ENCODE results near the gene HSD17B13.
"Not testable (repeated sequence)": the region's sequence is repeated elsewhere in the genome, so short reads cannot be mapped to it uniquely, and the experiment has no call there.

Gene HSD17B13, protein sequence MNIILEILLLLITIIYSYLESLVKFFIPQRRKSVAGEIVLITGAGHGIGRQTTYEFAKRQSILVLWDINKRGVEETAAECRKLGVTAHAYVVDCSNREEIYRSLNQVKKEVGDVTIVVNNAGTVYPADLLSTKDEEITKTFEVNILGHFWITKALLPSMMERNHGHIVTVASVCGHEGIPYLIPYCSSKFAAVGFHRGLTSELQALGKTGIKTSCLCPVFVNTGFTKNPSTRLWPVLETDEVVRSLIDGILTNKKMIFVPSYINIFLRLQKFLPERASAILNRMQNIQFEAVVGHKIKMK

DNA sequence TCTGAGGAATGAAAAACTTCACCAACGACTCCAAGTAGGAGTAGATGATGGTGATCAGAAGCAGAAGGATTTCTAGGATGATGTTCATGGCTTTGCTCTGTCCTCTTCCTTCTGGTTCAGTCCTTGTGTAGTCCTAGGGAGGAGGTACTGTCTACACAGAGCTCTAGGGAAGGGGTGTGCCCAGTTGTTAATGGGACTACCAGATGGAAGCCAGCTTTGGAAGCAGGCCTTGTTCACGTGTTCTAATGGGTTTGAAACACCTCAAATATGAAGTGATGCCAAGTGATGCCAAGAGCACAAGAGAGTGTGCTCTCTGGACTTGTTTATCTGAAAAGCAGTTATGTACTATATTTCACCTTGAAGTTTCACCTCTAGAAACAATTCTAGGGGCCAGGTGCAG, at the start of gene HSD17B13:
HSD17B13 (minus strand) TSS at position 129 of the 400 bp plus-strand sequence; CDS start at position 88, 41 bp downstream.
- no peak for DNase-seq

DNA sequence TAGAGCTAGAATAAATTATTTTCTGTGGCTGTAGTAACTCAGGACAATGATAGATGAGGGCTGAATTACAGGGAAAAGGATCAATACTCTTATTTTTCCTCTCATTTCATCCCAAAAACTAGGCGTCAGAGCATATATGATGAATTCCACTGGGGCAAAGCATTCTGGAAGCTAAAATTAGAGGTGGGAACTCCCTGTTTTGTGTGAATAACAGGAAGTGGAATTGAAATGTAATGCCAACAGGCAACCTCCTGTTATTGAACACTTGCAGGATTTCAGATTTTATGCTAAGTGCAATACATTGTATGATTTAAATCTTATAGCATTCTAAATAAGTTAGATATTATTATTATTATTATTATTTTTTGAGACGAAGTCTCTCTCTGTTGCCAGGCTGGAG, 47.4 kb upstream of the HSD17B13 start:
- no peak for DNase-seq

DNA sequence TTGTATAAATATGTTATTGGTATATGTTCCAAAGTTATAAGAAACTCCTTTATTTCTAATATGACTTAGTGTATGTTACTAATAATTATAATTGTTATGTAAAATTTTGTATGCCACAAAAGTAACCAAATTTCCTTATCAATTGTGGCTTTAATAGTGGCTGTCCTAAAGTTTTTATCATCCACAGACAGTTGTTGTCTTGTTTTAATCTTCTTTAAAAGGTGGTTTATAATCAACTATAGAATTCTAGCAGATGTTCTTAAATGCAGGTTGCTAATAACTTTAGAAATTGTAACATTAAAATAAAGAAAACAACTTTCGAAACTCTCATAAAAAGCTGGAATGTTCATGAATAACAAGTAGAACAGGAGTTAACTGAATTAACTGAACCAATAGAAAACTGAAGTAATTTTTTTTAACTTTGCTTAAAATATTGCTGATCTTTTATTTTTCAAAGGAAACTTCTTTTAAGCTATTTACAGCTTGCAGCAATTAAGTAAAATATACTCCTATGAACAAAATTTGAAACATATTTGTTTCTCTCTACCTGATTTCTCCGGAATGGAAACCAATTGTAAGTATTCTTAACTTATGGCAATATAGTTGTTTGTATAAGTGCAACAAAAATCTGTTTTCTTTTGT, 44.0 kb upstream of the HSD17B13 start:
- DNase-seq = no peak

DNA sequence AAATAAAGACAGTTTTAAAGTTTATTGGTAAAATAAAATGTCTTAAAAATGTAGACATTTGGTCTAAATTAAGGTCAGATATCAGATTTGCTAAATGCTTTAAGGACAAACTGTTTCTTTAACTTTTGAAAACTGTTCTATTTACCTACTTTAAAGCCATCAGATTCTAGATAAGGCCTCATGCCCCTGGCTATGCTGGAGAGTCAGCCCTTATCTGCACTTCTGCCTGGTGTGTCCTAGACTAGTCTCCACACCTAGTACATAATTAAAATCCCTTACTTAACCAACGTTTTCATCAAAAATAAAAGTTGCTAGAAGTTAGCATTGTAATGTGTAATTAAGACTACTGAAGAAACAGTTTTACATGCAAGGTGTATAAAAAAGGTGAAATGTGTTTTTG, 42.7 kb upstream of the HSD17B13 start:
- no peak for DNase-seq

DNA sequence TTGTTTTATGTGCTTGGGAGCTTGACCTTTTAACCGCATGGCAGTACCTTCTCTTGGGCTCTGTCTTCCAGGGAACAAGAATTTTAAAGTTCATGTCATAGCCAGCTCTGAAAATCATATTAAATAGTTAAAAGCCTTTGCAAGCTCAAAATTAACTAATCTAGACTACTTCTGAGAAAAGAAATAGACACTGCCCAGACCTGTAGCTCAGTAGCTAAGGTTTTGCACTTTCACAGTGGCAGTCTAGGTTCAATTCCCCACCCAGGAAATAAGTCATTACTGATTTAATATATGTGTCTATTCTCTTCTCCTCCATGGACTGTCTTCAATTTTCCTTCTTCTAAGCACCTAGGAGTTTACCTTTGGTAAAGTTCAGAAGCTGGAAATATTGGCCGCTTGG, 40.9 kb upstream of the HSD17B13 start:
- DNase-seq = no peak

DNA sequence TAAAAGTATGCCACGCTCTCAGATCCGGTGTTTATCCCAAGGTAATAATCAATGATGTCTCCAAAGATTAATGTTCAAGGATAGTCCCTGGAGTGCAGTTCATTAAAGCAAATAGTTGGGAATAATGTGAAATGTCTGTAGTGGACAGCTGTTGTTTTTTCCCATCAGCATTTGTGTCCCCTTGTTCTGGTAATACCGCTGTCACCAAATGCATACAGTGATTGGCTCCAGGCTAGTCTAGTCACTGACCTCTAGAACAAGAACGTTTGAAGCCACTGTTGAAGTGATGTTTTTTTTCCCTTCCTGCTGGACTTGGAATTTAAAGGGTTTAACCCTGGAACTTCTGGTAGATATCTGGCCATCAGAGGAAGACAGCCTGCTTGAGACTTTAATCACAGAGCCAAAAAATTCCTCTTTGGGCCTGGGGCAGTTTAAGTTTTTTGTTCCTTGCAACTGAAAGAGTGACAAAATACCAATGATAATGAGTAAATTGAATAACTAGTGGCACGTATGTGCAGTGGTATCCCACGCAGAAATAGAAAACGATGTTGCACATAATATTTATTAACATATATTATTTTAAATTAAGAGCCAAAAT, 37.8 kb upstream of the HSD17B13 start:
- DNase-seq = no peak

DNA sequence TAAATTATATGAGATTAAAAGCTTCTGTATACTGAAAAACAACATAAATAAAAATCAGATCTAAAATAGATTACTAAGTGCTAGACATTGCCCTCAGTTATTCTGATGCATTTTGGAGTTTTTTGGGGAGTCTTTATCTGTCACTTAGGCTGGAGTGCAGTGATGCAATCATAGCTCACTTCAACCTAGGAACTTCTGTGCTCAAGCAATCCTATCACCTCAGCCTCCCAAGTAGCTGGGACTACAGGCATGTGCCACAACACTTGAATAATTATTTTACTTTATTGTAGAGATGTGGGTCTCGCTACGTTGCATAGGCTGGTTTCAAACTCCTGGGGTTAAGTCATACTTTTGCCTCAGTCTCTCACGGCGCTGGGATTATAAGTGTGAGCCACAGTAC, 36.6 kb upstream of the HSD17B13 start:
- no peak for DNase-seq

DNA sequence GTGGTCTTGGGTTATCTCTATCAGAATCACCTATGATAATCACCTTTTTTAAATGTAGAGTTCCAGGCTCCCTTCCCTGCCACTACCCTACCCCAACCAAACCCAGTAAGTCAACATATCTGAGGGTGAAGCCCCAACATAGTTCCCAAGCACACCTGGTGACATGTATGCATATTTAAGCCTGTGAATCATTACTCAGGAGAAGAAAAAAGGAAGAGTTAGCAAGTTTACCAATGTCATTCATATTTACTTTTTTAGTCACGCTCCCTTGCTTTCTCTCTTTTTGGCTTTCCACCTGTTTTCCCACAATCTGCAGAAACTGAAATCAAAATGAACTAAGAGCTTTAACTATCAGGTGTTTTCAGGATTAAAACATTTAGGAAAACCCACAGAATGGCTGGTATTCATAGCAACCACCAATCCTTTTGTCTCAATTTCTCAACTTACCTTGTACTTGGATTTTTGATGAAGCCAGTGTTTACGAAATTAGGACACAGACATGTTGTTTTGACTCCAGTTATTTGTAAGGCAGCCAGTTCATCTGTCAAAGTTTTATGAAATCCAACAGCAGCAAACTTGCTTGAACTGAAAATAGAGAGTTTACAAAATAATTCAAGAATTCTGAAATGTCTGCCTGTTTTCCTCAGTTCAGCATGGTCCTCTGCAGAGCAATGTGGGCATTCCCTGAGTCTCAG, 34.3 kb upstream of the HSD17B13 start:
- no peak for DNase-seq

DNA sequence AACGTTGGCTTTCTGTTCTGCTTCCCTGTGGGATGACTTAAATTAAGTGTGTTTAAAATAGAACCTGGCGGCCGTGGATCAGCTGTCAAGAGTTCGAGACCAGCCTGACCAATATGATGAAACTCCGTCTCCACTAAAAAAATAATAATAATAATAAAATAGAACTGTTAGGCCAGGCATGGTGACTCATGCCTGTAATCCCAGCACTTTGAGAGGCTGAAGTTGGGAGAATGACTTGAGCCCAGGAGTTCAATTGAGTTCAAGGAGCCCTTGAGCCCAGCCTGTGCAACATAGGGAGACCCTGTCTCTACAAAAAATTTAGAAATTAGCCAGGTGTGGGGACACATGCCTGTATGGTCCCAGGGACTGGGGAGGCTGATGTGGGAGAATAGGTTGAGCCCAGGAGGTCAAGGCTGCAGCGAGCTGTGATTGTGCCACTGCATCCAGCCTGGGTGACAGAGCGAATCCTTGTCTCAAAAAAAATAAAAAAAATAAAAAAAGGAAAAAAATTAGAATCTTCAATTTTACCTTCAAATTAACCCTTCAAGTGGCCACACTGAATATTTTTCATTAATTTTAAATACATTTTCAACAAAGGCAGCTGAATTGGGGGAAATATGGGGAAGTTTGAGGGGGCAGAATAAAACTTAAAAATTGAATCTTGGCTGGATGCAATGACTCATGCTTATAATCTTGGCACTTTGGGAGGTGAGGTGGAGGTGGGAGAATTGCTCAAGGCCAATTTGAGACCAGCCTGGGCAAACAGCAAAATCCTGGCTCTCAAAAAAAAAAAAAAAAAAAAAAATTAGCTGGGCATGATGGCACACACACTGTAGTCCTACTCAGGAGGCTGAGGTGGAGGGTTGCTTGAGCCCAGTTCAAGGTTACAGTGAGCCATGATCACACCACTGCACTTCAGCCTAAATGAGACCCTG, 31.8 kb upstream of the HSD17B13 start:
- DNase-seq = peak; percentile 27

DNA sequence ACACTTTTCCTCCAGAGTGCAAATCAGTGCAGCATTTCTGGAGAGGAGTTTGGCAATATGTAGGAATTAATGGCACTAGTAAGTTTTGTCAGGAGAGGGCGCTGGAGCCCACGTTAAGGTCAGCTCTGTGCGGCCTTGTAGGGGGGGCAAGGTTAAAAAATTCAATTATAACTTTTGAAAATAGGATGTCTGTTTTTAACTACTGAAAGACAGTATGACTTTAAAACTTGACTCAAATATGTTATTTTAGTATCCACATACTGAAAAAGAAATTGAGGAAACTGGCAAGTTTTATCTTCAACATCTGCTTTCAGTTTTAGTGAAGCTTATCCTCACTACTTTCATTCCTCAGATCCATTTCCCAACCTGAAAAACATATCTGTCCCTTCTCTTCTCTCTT, 30.9 kb upstream of the HSD17B13 start:
- peak; percentile 46 for DNase-seq

DNA sequence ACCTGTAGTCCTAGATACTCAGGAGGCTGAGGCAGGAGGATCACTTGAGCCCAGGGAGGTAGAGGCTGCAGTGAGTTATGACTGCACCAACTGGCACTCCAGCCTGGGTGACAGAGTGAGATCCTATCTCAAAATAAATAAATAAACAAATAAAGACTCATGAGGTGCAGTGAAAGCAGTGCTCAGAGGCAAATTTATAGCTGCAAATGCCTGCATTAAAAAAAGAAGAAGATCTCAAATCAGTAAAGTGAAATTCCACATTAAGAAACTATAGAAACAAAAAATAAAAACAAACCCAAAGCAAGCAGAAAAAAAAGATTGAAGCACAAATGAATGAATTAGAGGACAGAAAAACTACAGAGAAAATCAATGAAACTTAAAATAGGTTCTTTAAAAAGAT, 22.5 kb upstream of the HSD17B13 start:
- no peak for DNase-seq

DNA sequence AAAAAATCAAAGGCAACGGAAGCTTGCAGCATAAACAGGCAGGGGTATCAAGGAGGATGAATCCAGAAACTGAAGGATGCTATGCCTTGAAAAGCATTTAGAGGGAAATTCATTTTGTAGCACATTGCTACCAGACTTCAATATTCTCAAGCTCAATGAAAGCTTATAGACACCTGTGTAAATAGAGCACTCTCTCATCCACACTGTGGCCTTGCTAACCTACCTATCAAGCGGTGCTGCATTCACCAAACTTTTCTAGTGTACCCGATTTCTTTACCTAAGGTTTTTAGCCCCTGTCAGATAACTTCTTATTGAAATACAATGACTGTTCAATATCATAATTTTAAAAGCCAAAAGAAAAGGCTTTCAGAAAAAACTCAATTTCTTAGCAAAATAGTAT, 20.2 kb upstream of the HSD17B13 start:
- DNase-seq = no peak

DNA sequence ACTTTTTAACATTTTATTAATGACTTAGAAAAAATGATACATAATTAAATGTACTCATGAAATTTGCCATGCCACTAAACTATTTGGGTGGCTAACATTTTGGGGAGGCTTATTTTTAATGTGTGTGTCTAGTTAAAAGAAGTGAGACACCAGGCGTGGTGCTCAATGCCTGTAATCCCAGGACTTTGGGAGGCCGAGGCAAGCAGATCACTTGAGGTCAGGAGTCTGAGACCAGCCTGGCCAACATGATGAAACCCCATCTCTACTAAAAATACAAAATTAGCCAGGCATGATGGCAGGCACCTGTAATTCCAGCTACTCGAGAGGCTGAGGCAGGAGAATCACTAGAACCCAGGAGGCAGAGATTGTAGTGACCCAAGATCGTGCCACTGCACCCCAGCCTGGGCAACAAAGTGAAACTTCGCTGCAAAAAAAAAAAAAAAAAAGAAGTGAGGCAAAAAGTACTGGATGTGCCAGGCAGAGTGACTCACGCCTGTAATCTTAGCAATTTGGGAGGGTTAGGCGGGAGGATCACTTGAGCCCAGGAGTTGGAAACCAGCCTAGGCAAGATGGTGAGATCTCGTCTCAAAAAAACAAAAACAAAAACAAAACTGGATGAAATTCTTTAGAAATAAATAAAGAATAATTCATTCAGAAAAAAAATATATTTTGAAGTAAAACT, 19.4 kb upstream of the HSD17B13 start:
- not testable (repeated sequence) for DNase-seq

DNA sequence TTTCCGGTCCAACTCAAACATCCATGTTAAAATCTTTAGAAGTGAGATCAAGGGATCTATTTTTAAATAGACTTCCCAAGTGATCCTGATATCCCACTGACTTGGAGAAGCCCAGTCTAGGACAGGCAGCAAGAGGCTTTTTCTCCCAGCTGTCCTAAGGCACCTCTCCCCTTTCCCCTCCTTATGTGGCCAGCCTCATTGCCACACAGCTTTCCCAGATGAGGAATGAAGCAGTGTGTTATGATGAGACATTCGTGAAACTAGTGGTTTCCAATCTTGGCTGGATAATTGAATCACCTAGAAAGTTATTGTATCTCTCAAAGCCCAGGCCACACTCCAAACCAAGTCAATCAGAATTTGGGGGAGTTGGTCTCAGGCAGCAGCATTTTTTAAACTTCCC, 16.8 kb upstream of the HSD17B13 start:
- DNase-seq = no peak

DNA sequence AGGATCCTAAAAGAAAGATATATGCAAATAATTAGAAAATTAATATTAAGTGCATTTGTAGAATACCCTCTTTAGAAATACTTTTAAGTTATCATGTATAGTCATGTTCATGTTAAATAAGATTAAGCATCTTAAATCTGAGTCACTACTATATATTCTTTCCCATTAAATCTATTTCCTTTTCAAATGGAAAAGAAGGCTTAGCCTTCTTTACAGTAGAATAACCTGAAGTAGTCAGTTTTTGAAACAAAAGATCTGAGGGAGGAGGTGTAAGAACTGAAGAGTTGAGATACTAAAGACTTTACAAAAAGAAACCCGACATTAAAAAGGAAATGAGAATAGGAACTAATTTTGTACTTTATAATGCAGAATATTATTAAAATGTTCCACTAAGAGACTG, 14.7 kb upstream of the HSD17B13 start:
- no peak for DNase-seq

DNA sequence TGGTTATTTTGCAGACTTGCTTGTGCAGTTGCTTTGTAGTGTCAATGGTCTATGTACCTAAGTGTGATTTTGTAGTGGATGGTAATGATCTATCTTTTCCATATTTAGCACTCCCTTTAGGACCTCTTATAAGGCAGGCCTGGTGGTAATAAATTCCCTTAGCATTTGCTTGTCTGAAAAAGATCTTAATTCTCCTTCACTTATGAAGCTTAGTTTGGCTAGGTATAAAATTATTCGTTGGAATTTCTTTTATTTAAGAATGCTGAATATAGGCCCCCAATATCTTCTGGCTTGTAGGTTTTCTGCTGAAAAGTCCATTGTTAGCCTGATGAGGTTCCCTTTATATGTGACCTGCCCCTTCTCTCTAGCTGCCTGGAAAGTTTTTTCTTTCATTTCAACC, 10.6 kb upstream of the HSD17B13 start:
- DNase-seq = no peak

DNA sequence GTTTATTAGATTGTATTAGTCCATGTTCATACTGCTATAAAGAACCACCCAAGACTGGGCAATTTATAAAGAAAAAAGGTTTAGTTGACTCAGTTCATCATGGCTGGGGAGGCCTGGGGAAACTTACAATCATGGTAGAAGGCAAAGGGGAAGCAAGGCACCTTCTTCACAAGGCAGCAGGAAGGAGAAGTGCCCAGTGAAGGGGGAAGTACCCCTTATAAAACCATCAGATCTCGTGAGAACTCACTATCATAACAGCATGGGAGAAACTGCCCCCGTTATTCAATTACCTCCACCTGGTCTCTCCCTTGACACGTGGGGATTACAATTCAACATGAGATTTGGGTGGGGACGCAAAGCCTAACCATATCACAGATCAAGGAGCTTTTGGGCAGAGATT, 8.1 kb upstream of the HSD17B13 start:
- DNase-seq = no peak

DNA sequence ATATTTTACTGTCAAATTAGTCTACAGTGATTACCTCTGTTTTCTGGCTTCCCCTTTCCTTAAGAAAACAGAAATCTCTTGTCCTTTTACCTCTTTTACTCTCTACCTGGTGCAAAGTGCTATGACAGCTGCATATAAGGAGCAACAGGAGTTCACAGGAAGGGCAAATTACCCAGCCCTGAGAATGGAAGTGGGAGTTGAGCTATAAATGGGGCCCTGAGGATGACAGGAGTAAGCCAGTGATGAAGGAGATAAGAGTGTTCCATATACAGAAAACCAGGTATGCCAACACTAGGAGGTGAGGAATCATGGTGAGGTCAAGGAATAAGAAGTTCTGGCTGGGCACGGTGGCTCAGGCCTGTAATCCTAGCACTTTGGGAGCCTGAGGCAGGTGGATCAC, 4.5 kb upstream of the HSD17B13 start:
- no peak for DNase-seq

DNA sequence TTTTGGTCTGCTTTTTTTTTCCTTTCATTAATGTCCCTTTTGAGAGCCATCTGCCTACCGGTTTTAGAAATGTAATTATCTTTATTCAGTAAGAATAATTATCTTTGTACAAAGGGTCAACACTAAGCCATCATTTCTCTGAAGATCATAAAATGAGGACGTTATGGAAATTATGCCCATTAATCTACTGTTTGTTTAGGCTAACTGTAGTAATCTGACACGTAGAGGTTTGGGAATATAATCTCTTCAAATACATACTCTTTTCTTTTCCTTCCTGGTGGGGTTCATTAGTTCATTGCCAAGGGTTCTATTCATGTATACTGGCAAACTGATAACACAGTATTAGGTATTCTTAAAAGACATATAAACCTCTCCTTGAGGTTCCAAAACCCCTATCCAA, 3.8 kb upstream of the HSD17B13 start:
- DNase-seq = no peak

DNA sequence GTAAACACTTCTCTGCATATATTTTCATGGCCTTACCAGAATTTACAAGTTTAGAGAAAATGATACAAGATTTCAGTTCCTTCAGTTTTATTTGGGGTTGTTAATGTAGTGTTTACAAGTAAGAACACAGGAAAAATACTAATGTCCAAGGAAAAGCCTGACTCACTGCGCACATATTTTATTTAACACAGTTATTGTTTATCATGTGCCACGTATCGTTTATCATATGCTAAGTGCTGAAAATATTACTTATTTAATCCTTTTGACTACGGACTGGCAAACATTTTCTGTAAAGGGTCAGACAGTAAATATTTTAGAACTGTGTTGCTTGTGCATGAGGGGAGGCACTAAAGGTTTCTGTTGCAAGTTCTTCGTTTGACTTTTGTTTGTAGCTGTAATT, 794 bp downstream of the HSD17B13 start:
- DNase-seq = no peak

DNA sequence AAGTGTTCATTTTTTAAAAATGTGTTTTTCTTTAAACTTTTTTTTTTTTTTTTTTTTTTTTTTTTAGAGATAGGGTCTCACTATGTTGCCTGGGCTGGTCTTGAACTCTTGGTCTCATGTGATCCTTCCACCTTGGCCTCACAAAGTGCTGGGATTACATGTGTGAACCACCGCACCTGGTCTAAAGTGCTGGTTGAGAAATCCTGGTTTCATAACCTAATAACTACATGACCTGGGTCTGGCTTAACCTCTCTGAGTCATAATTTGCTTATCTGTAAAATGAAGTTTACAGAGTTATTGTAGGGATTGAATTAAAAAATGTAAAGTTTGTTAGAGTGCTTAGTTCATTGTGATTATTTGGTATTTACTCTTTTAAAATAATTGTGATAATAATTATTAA, 5.2 kb downstream of the HSD17B13 start:
- DNase-seq = no peak

DNA sequence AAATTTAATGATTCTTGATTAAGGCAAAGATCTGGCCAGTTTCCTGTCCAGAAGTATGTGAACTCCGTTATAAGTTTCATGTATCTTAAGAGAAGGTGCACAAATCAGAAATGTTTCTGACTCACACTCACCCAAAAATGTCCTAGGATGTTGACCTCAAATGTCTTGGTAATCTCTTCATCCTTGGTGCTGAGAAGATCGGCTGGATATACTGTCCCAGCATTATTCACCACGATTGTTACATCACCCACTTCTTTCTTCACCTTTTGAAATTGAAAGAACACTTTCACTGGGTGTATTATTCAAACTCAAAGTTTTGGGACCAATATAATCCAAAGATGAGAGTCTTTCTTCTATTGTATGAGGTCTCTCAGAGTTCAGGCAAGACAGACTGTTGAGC, 5.7 kb downstream of the HSD17B13 start:
- DNase-seq = no peak
